HG03354 (cell line): ENCODE data around the gene ATF6B.
"Not testable (repeated sequence)": the region's sequence is repeated elsewhere in the genome, so short reads cannot be mapped to it uniquely, and the experiment has no call there.

Source experiments
- ATAC-seq: cut with Tn5 transposase; IDR thresholded peaks from one replicate; pipeline ENCODE4 v1.9.1; 2021; ENCODE audit warnings: mild to moderate bottlenecking; ENCODE audit not compliant: unreplicated experiment, poor library complexity, severe bottlenecking

Gene ATF6B

GRCh38 chr6:32109765-32110160, 18.3 kb downstream of the ATF6B start:
- ATAC-seq, result no peak

- no peak for ATAC-seq
Observed at GRCh38 chr6:32109114-32109764, 18.8 kb downstream of the ATF6B start, which contains the start of gene TNXB. Gene TNXB (minus strand): TSS chr6:32109338. CDS start chr6:32098198, 11,140 bp downstream.

DNA sequence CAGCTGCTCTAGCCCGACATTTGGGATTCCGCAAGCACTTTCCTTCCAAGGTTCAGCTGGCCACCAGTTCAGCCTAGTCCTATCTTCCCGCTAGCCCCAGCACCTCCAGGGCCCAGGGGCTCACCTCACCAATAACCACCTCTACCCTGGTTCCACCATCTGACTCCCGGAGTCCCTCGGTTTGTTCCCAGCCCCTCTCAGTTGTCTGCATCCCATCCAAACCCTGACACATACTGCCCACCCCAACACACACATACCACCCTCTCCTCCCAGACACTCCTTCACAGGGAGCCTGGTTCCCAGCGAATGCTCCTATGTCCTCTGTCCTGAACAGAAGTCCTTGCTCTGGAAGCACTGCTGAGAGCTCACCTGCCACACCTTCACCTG, 19.3 kb downstream of the ATF6B start:
- no peak for ATAC-seq

GRCh38 chr6:32108094-32108627, 19.9 kb downstream of the ATF6B start:
- ATAC-seq, result no peak

DNA sequence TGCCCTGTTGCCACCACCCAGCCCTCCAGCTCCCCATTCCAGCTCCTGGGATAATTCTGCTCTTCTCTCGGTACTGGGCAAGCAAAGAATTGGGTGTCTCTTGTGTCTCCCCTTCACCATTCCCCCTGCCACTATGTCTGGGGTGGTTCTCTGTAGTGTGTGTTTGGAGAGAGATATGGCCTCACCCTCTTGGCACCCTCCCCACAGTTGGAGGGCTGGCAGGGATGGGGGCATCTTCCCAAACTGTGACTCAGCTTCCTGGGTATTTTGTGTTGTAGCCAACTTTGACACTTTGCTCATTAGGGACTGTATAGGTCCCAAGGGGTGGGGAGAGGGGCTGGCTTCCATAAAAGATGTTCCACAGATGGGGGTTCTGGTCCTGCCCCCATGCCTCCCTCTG, 20.6 kb downstream of the ATF6B start:
- ATAC-seq, result no peak

DNA sequence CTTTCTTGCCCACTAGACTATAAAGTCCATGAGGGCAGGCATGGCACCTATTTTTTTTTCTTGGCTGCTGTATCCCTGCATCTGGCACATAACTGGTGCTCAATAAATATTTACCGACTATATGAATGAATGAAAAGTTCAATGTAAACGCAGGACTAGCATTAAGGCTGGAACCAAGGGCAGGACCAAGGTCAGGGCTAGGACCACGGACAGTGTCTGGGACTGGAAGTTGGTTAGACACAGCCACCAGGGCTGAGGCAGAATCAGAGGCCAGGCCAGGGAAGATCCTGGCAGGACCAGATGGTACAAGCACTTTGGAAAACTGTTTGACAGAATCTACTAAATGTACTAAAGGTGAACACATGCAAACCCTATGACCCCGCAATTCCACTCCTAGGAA, 22.6 kb downstream of the ATF6B start:
- no peak for ATAC-seq

DNA sequence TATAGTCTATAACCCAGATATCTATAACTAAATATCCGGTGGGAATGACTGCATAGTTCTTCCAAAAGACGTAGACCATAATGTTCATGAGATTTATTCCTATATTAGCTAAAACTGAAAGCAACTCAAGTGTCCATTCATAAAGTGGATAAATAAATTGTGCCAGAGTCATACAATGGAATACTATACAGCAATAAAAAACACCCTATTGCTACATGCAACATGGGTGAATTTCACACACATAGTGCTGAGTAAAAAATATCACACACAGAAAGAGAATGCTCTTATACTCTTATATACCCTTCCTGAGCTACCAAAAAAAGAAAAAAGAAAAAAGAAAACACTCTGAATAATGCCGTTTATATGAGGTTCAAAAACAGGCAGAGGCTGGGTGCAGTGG, 25.8 kb downstream of the ATF6B start:
- ATAC-seq, result no peak

DNA sequence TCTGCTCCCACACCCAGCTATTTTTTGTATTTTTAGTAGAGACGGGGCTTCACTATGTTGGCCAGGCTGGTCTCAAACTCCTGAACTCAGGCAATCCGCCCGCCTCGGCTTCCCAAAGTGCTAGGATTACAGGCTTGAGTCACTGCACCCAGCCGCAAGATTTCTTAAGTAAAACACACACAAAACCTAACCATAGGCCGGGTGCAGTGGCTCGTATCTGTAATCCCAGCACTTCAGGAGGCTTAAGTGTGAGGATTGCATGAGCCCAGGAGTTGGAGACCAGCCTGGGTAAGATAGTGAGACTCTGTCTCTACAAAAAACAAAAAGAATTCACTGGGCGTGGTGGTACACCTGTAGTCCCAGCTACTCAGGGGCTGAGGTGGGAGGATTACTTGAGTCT, 27.8 kb downstream of the ATF6B start:
- not testable (repeated sequence) for ATAC-seq

GRCh38 chr6:32097364-32097763, 30.7 kb downstream of the ATF6B start:
- ATAC-seq, result no peak

DNA sequence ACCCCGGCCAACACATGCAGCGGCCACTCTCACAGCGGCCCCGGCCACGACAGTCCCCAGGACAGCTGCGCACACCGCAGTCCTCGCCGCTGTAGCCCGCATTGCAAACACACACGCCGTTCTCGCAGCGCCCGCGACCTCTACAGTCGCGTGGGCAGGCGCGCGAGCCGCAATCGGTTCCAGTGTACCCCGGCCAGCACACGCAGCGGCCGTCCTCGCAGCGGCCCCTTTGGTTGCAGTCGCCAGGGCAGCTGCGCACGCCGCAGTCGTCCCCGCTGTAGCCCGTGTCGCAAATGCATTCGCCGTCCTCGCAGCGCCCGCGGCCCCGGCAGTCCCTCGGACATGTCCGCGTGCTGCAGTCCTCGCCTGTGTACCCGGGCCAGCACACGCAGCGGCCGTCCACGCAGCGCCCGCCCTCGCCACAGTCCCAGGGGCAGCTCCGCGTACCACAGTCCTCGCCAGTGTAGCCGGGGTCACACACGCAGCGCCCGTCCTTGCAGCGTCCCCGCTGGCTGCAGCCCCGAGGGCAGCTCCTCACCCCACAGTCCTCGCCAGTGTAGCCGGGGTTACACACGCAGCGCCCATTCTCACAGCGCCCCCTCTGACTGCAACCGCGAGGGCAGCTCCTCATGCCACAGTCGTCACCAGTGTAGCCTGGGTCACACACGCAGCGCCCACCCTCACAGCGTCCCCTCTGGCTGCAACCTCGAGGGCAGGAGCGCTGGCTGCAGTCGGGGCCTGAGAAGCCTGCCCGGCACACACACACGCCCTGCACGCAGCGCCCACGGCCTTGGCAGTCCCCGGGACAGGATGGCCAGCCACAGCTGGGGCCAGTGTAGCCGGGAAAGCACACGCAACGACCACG, 31.4 kb downstream of the ATF6B start:
- no peak for ATAC-seq

- ATAC-seq, result no peak
Observed at GRCh38 chr6:32096087-32096393, 32.0 kb downstream of the ATF6B start.

DNA sequence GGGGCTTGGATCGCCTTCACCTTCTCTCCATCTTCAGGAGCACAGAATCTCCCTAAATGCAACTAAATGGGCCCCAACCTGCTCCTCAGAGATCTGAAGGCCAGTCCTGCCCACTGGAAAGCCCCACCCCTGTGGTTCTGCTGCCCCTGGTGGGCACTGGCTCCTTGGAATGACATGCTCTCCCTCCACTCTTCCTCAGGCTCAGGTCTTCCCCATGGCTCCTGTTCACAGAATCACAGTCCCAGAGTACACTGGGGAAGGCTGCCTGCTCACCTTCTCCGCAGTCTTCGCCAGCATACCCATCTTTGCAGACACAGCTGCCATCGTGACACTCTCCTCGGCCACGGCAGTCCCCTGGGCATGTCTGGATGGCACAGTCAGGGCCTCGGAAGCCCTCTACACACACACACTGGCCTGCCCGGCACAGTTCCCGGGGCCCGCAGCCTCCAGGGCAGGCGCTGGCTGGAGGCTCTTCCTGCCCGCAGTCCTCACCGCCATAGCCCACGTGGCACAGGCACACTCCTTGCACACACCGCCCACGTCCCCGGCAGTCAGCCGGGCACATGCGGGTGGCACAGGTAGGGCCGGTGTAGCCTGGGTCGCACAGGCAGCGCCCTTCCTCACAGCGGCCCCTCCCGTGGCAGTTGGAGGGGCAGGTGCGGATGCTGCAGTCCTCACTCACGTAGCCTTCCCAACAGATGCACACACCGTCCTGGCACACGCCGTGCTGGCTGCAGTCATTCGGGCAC, 32.5 kb downstream of the ATF6B start:
- no peak for ATAC-seq

GRCh38 chr6:32092760-32093497, 35.1 kb downstream of the ATF6B start:
- ATAC-seq, result no peak

DNA sequence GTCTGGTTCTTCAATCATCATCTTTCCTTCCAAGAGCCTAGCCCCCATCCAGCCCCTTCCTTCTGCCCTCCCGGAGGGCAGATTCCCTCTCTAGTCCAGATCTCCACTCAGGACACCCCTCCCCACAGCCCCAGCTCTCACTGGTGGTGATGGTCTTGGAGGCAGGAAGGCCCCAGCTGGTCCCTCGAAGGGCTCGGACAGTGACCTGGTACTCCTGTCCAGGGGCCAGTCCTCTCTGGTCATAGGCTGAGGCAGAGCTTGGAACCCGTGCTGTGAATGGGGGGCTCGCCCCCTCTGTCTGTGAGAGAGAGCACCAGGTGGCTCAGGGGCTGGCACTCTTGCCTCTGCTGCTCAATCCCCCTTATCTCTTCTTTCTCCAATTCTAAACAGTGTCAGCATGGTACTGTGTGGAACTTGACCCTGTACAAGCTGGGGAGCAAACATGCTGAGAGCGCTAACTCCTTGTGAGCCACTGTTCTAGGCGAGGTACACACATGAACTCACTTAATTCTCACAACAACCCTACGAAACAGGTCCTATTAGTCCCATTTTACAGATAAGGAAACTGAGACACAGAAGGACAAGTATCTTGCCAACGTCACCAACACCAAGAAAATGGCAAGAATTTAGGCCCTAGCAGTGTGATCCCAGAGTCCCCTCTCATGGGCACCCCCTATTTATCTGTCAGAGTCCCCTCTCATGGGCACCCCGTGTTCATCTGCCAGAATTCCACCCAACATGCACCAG, 38.8 kb downstream of the ATF6B start:
- no peak for ATAC-seq

DNA sequence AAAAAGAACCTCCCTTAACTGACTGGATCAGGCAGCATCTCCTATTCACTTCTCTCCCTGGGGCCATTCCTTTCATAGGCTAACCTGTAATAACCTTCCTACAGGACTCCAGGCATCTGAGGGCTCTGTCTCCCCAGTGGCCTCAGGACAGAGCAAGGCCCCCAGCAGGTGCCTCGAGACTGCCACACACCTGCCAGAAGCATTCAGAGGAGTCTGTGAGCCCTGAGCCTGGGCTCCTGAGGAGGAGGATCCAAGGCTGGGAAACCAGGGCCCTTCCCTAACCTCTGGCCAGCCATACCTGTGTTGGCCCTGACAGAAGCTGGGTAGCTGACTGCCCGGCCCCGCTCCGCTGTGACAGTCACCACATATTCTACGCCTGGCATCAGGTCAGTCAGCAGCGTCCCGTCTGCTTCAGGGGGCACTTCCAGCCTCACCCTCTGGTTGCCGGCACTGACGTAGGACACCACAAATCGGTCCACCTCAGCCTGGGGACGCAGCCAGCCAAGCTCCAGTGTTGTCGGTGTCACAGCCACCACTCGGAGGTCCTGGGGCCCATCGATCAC, 39.5 kb downstream of the ATF6B start:
- no peak for ATAC-seq

GRCh38 chr6:32087574-32088486, 40.2 kb downstream of the ATF6B start:
- no peak for ATAC-seq

- ATAC-seq, result no peak
Observed at GRCh38 chr6:32086661-32087573, 41.1 kb downstream of the ATF6B start.
